ENCODE measurements around the gene GALNT12. TPM values are rescaled to one million over a fixed set of nuclear protein-coding genes. Genes with fewer than 3 reads are reported as not detected.

Gene GALNT12
- total and polyA plus RNA-seq, 2 donors (not counting 1 experiment from before 2014, with no cell fraction given) = 3.2 to 4.5 TPM

Other genes starting within 250 kb of the GALNT12 start
- not detected in 2 replicates for gene GABBR2, start 98.7 kb upstream of the GALNT12 start, total RNA-seq
- gene GABBR2, start 98.7 kb upstream of the GALNT12 start, polyA plus RNA-seq = 0.03 TPM in 1 of 2 replicates, not detected in the other
- 15.1 and 16.1 TPM in 2 replicates for gene ANKS6, start 11.1 kb upstream of the GALNT12 start, total RNA-seq
- gene ANKS6, start 11.1 kb upstream of the GALNT12 start, polyA plus RNA-seq = 9.8 and 11.4 TPM in 2 replicates
- gene COL15A1, start 136.2 kb downstream of the GALNT12 start, total RNA-seq = not detected in 2 replicates
- gene COL15A1, start 136.2 kb downstream of the GALNT12 start, polyA plus RNA-seq = not detected in 2 replicates